Neural cell (in vitro differentiated cells): ENCODE results near the gene FOXF1. TPM values are rescaled to one million over a fixed set of nuclear protein-coding genes. Genes with fewer than 3 reads are reported as not detected.

Experiments used
- H2AFZ ChIP-seq: fragments of 200-600, 300-800 bp; sonication (generic), shearing (Covaris generic); 2 replicates; pipeline ENCODE4 v1.6.0; 2014; ENCODE audit warnings: low read depth, mild to moderate bottlenecking, antibody characterized with exemption, low read length, moderate library complexity
- H3F3A ChIP-seq: fragments of 200-600 bp; shearing (Covaris generic); 2 replicates; pipeline ENCODE4 v1.6.1; 2016; ENCODE audit warnings: mild to moderate bottlenecking, moderate library complexity, mixed read lengths, antibody characterized with exemption, low read length; ENCODE audit not compliant: insufficient read depth, poor library complexity, severe bottlenecking
- H3K27ac ChIP-seq: fragments of 200-600, 300-800 bp; sonication (generic), shearing (Covaris generic); 2 replicates; pipeline ENCODE4 v1.5.1; 2014; ENCODE audit warnings: mild to moderate bottlenecking, low read length, moderate library complexity
- H3K27me3 ChIP-seq: fragments of 300-800, 200-600 bp; sonication (generic), shearing (Covaris generic); 2 replicates; pipeline ENCODE4 v1.6.0; 2014; ENCODE audit warnings: mild to moderate bottlenecking, low read depth, low read length, moderate library complexity; ENCODE audit not compliant: insufficient read depth
- H3K36me3 ChIP-seq: fragments of 300-800, 200-600 bp; sonication (generic), shearing (Covaris generic); 2 replicates; pipeline ENCODE4 v1.5.1; 2014; ENCODE audit warnings: mild to moderate bottlenecking, antibody characterized with exemption, low read length, moderate library complexity; ENCODE audit not compliant: insufficient read depth
- H3K4me2 ChIP-seq: fragments of 300-800, 200-600 bp; sonication (generic), shearing (Covaris generic); 2 replicates; pipeline ENCODE4 v1.6.0; 2014; ENCODE audit warnings: mild to moderate bottlenecking, low read length
- H3K4me3 ChIP-seq: fragments of 300-800, 200-600 bp; sonication (generic), shearing (Covaris generic); 2 replicates; pipeline ENCODE4 v1.5.1; 2014; ENCODE audit warnings: mild to moderate bottlenecking, low read length, moderate library complexity
- H3K79me2 ChIP-seq: fragments of 200-600 bp; shearing (Covaris generic); replicated peaks from 2 replicates; pipeline ENCODE4 v1.6.0; 2014; ENCODE audit warnings: mild to moderate bottlenecking, low read length, moderate library complexity; ENCODE audit not compliant: insufficient read depth
- H3K9ac ChIP-seq: fragments of 300-800, 200-600 bp; sonication (generic), shearing (Covaris generic); 2 replicates; pipeline ENCODE4 v1.6.1; 2016; ENCODE audit warnings: mild to moderate bottlenecking, low read length, mixed read lengths
- H3K9me2 ChIP-seq: fragments of 200-600 bp; shearing (Covaris generic); 2 replicates; pipeline ENCODE4 v1.6.1; 2016; ENCODE audit warnings: mild to moderate bottlenecking, low read length, mixed read lengths; ENCODE audit not compliant: insufficient read depth
- H3K9me3 ChIP-seq: fragments of 200-600, 300-800 bp; sonication (generic), shearing (Covaris generic); 2 replicates; pipeline ENCODE4 v1.6.1; 2016; ENCODE audit warnings: mild to moderate bottlenecking, mixed run types, low read length, moderate library complexity, mixed read lengths
- H4K20me1 ChIP-seq: fragments of 200-600 bp; shearing (Covaris generic); 2 replicates; pipeline ENCODE4 v1.6.1; 2016; ENCODE audit warnings: mild to moderate bottlenecking, mixed run types; ENCODE audit not compliant: insufficient read depth
- EP300 ChIP-seq: fragments of 450-650 bp; conservative IDR thresholded peaks from 2 replicates; pipeline ENCODE4 v1.6.1; 2014; ENCODE audit warnings: antibody characterized with exemption, mild to moderate bottlenecking, moderate library complexity; ENCODE audit not compliant: poor library complexity, severe bottlenecking
- EZH2 ChIP-seq: fragments of 200-600, 300-800 bp; shearing (Covaris generic), sonication (generic); IDR thresholded peaks from 2 replicates; pipeline ENCODE4 v1.6.1; 2014; ENCODE audit warnings: antibody characterized with exemption, low read length, borderline replicate concordance, mild to moderate bottlenecking; ENCODE audit not compliant: insufficient read depth, poor library complexity, severe bottlenecking
- MXI1 ChIP-seq: fragments of 450-650 bp; conservative IDR thresholded peaks from 2 replicates; pipeline ENCODE4 v1.6.1; 2014; ENCODE audit warnings: antibody characterized with exemption, mild to moderate bottlenecking; ENCODE audit not compliant: poor library complexity, severe bottlenecking
- POLR2AphosphoS5 ChIP-seq: IDR thresholded peaks from 2 replicates; pipeline ENCODE4 v1.6.1; 2012
- RAD21 ChIP-seq: fragments of 450-650 bp; conservative IDR thresholded peaks from 2 replicates; pipeline ENCODE4 v1.6.1; 2014; ENCODE audit warnings: antibody characterized with exemption, mild to moderate bottlenecking, moderate library complexity
- SMC3 ChIP-seq: fragments of 450-650 bp; conservative IDR thresholded peaks from 2 replicates; pipeline ENCODE4 v1.6.1; 2014; ENCODE audit warnings: antibody characterized with exemption, mild to moderate bottlenecking, moderate library complexity; ENCODE audit not compliant: poor library complexity
- TAF1 ChIP-seq: IDR thresholded peaks from 2 replicates; pipeline ENCODE4 v1.6.1; 2012; ENCODE audit warnings: low read depth
- polyA plus RNA-seq: library from polyadenylated mRNA; depleted of rRNA; stranded (reverse); fragments of >200 nt; gene quantifications from 2 replicates; pipeline ENCODE4 v1.2.3, GENCODE V29; 2014
- TF ChIP-seq, protein P1 (sequence below): IDR thresholded peaks from 2 replicates; pipeline ENCODE4 v1.6.1; 2012; ENCODE audit warnings: borderline replicate concordance
- TF ChIP-seq, protein P2 (sequence below): fragments of 450-650 bp; IDR thresholded peaks from 2 replicates; pipeline ENCODE4 v1.5.1; 2014; ENCODE audit warnings: antibody characterized with exemption, mild to moderate bottlenecking, moderate library complexity; ENCODE audit not compliant: poor library complexity, severe bottlenecking

The FOXF1 gene
- polyA plus RNA-seq, 1 donor from 2014 or later: not detected

DNA sequence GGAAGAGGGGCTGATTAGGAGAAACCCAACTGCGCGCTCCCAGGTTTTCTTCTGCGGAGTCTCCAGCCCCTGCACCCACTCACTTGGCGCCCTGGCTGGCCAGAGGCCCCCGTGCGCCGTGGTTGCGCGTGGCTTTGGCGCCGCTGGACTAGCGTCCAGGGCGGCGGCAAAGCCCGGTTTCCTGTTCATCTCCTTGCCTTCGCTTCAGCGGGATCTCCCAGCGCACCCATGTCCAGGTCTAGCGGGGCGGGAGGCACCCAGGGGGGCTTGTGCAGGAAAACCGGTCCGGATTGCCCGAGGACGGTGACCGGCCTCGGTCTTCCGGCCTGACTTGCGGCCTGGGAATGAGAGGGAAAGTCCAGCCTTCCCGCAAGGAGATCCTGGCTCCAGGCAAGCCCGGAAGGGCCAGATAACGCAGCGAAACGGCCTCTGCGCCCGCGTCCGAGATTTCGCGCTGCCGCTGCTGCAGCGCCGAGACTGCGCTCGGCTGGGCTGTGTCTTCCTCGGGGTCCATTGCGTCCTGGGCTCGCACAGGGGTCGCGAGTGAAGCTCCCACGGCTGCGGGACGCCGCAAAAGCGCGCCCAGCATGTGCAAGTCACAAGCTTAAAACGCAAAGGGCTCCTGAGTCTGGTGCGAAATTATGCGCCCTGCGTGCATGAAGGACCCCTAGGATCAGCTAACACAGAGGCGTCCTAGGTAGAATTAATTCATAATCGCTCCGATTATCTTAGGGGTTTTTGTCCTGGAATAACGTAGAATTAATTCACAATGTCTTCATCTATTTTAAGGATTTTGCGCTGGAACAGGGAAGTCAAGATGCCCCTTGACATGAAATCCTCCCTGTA lies 5.7 kb downstream of the FOXF1 start:
- Histone ChIP-seq H2AFZ (no peak overlapping the region), H3K36me3 (no peaks in the 10 kb centered on the region), H3K27ac (no peak overlapping the region), H4K20me1 (no peaks in the 10 kb centered on the region), H3K4me3 (peak overlapping the region; percentile 29), H3F3A (no peaks in the 10 kb centered on the region), H3K4me2 (no peak overlapping the region), H3K9me2 (no peaks in the 10 kb centered on the region), H3K79me2 (no peaks in the 10 kb centered on the region), H3K27me3 (peaks cover 95% of the 10 kb centered on the region), H3K9ac (no peak overlapping the region), H3K9me3 (no peaks in the 10 kb centered on the region)
- TF ChIP-seq EZH2 (peak; percentile 75), MXI1 (no peak)

DNA sequence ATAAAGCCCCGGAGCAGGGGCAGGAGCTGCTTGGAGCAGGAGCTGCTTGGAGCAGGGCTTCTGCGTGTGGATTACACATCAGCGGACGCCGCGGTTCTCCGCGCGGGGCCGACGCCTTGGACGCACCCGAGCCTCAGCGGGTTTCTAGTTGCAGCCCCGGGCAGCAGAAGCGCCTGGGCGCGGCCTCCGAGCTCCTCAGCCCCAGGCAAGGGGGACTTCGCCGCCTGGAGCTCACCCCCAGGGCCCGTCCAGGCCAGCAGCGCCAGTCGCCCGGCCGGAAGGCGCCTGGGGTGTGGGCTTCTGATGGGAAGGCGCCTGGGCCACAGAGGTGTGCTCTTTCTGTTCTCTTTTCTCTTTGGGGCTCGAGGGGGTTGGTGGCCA lies 6.3 kb downstream of the FOXF1 start:
- Histone ChIP-seq H3K9me2 (no peaks in the 10 kb centered on the region), H2AFZ (no peak overlapping the region), H3K27ac (no peak overlapping the region), H3K4me3 (no peak overlapping the region), H3K27me3 (peaks cover 89% of the 10 kb centered on the region), H3F3A (no peaks in the 10 kb centered on the region), H4K20me1 (no peaks in the 10 kb centered on the region), H3K36me3 (no peaks in the 10 kb centered on the region), H3K79me2 (no peaks in the 10 kb centered on the region), H3K4me2 (no peak overlapping the region), H3K9ac (no peak overlapping the region), H3K9me3 (no peaks in the 10 kb centered on the region)
- TF ChIP-seq EP300: no peak
- no peak for TF ChIP-seq RAD21
- TF ChIP-seq POLR2AphosphoS5: no peak
- TF ChIP-seq SMC3: no peak
- TF ChIP-seq, protein P1, sequence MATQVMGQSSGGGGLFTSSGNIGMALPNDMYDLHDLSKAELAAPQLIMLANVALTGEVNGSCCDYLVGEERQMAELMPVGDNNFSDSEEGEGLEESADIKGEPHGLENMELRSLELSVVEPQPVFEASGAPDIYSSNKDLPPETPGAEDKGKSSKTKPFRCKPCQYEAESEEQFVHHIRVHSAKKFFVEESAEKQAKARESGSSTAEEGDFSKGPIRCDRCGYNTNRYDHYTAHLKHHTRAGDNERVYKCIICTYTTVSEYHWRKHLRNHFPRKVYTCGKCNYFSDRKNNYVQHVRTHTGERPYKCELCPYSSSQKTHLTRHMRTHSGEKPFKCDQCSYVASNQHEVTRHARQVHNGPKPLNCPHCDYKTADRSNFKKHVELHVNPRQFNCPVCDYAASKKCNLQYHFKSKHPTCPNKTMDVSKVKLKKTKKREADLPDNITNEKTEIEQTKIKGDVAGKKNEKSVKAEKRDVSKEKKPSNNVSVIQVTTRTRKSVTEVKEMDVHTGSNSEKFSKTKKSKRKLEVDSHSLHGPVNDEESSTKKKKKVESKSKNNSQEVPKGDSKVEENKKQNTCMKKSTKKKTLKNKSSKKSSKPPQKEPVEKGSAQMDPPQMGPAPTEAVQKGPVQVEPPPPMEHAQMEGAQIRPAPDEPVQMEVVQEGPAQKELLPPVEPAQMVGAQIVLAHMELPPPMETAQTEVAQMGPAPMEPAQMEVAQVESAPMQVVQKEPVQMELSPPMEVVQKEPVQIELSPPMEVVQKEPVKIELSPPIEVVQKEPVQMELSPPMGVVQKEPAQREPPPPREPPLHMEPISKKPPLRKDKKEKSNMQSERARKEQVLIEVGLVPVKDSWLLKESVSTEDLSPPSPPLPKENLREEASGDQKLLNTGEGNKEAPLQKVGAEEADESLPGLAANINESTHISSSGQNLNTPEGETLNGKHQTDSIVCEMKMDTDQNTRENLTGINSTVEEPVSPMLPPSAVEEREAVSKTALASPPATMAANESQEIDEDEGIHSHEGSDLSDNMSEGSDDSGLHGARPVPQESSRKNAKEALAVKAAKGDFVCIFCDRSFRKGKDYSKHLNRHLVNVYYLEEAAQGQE: no peak
- no peak for TF ChIP-seq EZH2
- no peak for TF ChIP-seq TAF1
- TF ChIP-seq, protein P2, sequence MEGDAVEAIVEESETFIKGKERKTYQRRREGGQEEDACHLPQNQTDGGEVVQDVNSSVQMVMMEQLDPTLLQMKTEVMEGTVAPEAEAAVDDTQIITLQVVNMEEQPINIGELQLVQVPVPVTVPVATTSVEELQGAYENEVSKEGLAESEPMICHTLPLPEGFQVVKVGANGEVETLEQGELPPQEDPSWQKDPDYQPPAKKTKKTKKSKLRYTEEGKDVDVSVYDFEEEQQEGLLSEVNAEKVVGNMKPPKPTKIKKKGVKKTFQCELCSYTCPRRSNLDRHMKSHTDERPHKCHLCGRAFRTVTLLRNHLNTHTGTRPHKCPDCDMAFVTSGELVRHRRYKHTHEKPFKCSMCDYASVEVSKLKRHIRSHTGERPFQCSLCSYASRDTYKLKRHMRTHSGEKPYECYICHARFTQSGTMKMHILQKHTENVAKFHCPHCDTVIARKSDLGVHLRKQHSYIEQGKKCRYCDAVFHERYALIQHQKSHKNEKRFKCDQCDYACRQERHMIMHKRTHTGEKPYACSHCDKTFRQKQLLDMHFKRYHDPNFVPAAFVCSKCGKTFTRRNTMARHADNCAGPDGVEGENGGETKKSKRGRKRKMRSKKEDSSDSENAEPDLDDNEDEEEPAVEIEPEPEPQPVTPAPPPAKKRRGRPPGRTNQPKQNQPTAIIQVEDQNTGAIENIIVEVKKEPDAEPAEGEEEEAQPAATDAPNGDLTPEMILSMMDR: no peak
- no peak for TF ChIP-seq MXI1
